HepG2 (cell line): Measurements from ENCODE around the gene ABCG4. TPM values are rescaled to one million over a fixed set of nuclear protein-coding genes. Genes with fewer than 3 reads are reported as not detected.

ENCODE experiments used
- SP4 ChIP-seq: sonication (generic); formaldehyde crosslinking; IDR thresholded peaks from 2 replicates; pipeline ENCODE4 v1.8.1; 2023; ENCODE audit warnings: mild to moderate bottlenecking, missing genetic modification reagents
- ZBTB40 ChIP-seq, 2 experiments: fragments of 450-650 bp in 1 of 2; sonication (generic) in 1 of 2; formaldehyde crosslinking in 1 of 2; IDR thresholded peaks; 2 replicates each; pipeline versions ENCODE4 v1.6.1 to v1.8.0; 2016 to 2022; ENCODE audit warnings: antibody characterized with exemption in 1 of 2, mild to moderate bottlenecking in 1 of 2, missing genetic modification reagents in 1 of 2
- polyA plus RNA-seq, 8 experiments: library from polyadenylated mRNA; depleted of rRNA in 3 of 8; stranded (reverse) in 7 of 8; unstranded in 1 of 8; fragments of >200 nt; fragmentation: Illumina TruSeq in 4 of 8; extraction: Trizol in 4 of 8; gene quantifications; 2 replicates each; pipeline versions ENCODE4 v1.2.1 to v1.2.3, GENCODE V29; 2011 to 2016; ENCODE audit warnings: low read depth in 4 of 8, missing spikeins in 1 of 8, mixed read lengths in 1 of 8; ENCODE audit not compliant: insufficient read depth in 1 of 8
- total RNA-seq, 5 experiments: library from RNA; depleted of rRNA; stranded (reverse); fragments of >200 nt; fragmentation: Illumina TruSeq; extraction: Trizol; gene quantifications; 2 replicates each; pipeline ENCODE4 v1.2.3, GENCODE V29; 2016; ENCODE audit warnings: low read depth in 1 of 5
- TF ChIP-seq, protein P1 (sequence below): IDR thresholded peaks from 2 replicates; pipeline ENCODE4 v1.6.1; 2016; ENCODE audit warnings: mild to moderate bottlenecking

Gene ABCG4
- total and polyA plus RNA-seq, 2 of the 13 experiments (the other 11 are each of a cell fraction or from before 2014, with no cell fraction given): not detected

DNA sequence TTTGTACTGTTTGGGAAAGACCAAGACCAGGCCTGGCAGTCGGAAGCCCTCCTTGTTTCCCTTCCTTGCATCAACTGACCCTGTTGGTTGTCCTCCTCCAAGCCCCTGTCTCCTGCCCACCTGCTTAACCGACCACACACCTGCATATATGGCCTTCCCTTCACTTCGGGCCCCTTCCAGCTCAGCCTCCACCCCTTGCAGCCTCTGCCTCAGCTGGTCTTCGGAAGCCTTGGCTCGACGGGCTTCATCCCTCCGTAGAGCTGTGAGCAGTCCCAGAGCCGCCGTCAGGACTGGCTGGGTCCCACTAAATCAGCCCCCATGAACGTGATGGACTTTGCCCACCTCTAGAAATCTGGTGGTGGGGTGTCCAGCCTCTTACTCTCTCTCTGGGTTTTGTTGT is 44.8 kb downstream of the ABCG4 start (continued):
- TF ChIP-seq ZBTB40 (IDR thresholded peaks at IDR 0.05): no peak
- TF ChIP-seq ZBTB40 (CRISPR knock-in tag; IDR thresholded peaks at IDR 0.05): no peak
- no peak for TF ChIP-seq SP4
- TF ChIP-seq, protein P1, sequence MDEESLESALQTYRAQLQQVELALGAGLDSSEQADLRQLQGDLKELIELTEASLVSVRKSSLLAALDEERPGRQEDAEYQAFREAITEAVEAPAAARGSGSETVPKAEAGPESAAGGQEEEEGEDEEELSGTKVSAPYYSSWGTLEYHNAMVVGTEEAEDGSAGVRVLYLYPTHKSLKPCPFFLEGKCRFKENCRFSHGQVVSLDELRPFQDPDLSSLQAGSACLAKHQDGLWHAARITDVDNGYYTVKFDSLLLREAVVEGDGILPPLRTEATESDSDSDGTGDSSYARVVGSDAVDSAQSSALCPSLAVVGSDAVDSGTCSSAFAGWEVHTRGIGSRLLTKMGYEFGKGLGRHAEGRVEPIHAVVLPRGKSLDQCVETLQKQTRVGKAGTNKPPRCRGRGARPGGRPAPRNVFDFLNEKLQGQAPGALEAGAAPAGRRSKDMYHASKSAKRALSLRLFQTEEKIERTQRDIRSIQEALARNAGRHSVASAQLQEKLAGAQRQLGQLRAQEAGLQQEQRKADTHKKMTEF (CRISPR knock-in tag): no peak
